HG03565 (cell line): ENCODE measurements around the gene PRIM1.
A peak's percentile ranks its signal among the peaks of the same experiment; 100 is the strongest.
"Not testable (repeated sequence)": the region's sequence is repeated elsewhere in the genome, so short reads cannot be mapped to it uniquely, and the experiment has no call there.

Experiments
- ATAC-seq: cut with Tn5 transposase; IDR thresholded peaks from one replicate; pipeline ENCODE4 v1.9.1; 2021; ENCODE audit warnings: mild to moderate bottlenecking, moderate library complexity; ENCODE audit not compliant: unreplicated experiment

Gene PRIM1

DNA sequence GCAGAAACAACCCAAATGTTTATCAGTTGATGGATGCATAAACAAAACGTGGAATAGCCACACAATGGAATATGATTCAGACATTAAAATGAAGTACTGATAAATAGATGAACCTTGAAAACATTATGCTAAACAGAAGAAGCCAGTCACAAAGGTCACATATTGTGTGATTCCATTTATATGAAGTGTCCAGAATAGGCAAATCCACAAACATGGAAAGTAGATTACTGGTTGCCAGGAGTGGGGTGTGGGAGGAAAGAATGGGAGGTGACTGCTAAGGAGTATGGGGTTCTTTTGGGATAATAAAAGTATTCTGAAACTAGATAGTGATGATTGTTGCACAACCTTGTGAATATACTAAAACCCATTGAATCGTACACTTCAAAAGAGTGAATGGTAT is 9.7 kb upstream of the PRIM1 start:
- ATAC-seq, result no peak

DNA sequence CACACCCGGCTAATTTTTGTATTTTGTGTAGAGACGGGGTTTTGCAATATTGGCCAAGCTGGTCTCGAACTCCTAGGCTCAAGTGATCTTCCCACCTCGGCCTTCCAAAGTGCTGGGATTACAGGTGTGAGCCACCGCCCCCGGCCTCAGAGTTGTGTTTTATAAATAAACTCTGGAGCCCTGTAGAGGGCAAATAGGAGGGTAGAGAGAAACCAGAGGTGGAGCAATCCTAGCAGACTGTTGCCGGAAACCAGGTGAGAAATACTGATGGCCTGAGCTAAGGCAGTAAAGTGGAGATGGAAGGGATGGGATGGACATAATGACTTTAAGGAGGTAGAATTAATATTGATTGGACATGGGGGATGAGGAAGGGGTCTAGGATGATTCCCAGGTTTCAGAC is 8.3 kb upstream of the PRIM1 start:
- no peak for ATAC-seq

DNA sequence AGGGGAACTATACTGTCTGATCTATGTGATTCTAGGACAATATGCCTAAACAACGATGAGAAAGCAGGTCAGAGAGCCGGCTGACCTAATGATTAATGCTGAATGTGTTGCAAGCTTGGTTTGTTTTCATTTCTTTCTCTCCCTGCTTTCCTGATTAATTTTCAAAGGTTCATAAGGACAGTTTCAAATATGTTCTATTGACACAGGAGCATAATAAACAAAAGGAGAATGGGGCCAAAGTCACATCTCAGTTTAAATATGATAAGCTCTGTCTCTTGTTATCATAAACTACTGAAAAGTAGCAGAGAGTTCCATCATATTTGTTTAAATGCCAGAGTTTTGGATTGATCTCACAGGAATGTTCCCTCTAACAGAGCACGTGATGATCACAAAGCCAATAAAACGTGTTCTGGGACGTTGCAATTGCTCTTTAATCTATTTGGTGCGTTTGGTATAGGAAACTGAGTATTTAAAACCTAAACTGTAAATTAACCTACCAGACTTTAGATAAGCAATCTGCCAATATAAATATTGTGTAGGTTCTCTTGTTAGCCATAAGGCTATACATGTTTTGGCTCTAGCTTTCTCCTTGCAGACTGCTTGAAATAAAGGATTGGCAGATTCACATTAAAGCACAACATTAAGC is 7.3 kb upstream of the PRIM1 start:
- no peak for ATAC-seq

DNA sequence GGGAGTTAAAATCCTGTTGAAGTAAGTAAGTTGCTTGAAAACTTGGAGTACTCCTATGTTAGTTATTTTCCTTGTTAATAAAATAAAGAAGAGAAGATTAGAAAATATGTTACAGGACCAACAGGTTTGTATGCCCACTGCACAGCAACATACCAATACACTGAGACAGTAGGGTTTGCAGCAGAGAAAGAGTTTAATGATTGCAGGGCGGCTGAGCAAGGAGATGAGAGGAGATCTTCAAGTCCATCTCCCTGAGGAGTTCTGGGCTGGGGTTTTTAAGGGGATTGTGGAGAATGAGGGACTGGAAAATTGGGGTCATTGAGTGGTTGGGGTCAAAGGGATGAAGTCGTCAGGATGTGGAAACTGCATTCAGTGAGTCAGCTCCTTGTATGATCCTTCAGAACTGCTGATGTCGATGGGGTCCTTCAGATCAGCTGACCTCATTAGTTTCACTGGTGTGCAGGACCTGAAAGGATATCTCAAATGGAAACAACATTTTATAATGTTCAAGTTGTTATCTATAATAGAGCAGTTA is 6.7 kb upstream of the PRIM1 start:
- no peak for ATAC-seq

DNA sequence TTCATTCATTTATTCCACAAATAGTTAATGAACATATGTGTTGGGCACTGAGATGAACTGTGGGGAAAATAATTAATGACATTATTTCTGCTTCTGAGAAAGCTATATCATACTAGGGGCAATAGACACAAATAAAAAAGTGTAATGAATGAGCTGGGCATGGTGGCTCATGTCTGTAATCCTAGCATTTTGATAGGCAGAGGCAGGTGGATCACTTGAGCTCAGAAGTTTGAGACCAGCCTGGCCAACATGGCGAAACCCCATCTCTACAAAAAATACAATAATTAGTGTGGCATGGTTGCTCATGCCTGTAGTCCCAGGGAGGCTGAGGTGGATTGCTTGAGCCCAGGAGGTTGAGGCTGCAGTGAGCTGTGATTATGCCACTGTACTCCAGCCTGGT is 5.8 kb upstream of the PRIM1 start:
- ATAC-seq, result not testable (repeated sequence)

DNA sequence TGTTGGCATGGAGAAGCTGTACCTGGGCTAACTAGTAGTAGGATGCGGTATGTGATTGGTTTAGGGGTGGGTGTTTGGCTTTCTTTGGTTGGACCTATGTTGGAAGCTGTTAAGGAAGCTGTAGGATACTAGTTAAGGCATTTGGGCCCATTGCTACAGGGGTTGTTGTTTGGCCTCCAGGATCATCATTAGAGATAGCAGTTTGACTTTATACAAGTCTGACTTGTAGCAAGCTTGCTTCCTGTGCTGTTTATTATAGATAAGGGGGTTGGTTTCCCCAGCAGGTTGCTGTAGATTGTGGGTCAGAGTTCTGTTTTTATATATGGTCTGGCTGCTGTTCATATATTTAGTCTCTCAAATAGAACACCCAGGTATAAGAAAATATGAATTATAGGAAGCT is 1.4 kb upstream of the PRIM1 start:
- ATAC-seq, result no peak

DNA sequence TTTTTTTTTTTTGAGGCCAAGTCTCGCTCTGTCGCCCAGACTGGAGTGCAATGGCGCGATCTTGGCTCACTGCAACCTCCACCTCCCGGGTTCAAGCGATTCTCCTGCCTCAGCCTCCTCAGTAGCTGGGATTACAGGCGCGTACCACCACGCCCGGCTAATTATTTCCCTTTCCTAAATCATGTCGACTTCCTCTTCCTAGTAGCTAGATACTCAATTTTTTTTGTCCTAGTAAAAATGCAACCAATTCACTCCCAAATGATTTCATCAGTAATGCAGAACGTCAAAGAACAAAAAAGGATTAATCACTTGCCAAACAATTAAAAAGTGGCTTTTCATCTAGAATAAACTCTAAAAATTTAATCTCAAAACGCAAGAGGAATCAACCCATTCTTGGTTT is 1.5 kb downstream of the PRIM1 start:
- ATAC-seq, result not testable (repeated sequence)

DNA sequence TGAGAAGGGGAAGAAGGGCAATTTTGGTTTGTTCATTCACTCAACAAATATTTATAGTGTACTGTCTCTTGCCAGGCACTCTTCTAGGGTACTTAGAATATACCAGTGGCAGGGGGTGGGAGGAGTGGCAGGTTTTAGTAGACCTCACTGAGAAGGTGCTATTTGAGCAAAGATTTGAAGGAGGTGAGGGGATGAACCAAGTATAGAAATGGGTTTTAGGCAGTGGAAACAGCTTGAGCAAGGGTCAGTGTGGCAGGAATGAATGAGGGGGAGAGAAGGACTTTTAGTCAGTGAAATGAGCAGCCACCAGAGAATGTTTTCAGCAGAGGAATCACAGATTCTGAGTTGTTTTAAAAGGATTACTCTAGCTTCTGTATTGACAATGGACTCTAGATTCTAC is 2.3 kb downstream of the PRIM1 start:
- no peak for ATAC-seq

DNA sequence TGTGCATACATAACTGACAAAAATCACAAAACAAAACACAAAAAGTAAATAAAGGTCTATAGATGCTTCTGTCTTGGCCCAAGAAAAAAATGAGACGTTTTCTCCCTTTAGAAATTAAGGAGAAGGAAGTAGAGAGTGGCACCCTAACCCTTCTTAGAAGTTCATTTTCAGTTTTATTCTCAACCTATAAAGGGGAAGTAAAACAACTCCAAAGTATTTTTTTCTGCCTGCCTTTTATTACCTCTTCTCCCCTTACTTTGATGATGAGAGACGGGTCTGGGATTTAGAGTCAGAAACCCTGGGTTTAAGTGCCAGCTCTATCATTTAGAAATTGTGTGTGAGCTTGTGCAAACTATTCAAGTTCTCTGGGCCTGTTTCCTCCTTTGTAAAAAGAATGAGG is 2.8 kb downstream of the PRIM1 start:
- ATAC-seq, result no peak

DNA sequence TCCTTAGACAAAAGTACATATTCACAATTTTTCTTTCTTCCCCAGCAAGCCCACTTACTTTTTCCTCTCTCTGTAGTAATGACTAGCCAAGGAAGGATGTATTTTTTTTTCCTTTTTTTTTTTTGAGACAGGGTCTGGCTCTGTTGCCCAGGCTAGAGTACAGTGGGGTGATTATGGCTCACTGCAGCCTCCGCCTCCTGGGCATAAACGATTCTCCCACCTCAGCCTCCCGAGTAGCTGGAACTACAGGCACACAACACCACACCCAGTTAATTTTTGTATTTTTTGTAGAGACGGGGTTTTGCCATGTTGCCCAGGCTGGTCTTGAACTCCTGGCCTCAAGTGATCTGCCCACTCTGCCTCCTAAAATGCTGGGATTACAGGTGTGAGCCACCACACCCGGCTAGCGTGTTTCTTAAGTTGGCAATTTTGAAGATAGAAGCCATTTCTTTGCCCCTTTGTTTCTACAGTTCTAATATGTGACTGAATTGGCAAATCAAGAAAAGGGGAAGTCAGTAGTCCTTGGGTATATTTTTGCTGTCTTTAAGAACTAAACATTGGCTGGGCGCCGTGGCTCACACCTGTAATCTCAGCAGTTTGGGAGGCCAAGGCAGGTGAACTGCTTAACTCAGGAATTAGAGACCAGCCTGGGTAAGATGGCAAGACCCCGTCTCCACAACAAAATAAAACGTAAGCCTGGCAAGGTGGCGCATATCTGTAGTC is 23.8 kb downstream of the PRIM1 start:
- no peak for ATAC-seq

DNA sequence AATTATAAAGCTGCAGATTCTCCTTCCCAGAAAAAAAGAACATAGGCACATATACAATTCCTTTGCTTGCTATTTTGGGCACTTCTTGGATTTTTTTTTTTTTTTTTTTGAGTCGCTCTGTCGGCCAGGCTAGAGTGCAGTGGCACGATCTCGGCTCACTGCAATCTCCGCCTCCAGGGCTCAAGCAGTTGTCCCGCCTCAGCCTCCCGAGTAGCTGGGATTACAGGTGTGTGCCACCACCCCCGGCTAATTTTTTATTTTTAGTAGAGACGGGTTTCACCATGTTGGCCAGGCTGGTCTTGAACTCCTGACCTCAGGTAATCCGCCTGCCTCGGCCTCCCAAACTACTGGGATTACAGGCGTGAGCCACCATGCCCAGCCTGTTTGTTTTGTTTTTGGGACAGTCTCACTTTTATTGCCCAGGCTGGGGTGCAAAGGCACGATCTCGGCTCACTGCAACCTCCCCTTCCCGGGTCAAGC is 25.9 kb downstream of the PRIM1 start:
- ATAC-seq, result not testable (repeated sequence)

DNA sequence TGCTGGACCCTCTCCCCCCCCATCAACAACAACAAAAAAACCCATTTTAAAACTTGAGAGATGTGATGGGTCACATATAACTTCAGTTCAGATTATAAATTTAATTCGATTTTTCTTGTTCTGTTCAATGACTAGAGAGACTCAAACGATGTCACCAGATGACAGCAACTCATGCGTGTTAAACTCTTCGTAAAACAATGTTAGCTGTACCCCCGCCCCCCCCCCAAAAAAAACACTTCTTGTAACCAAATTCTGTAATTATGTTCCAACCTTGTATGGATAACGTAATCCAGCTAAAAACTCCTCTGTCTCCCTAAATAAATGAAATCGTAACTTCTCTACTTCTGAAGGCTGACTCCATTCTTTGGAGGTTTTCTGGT is 26.4 kb downstream of the PRIM1 start:
- no peak for ATAC-seq

DNA sequence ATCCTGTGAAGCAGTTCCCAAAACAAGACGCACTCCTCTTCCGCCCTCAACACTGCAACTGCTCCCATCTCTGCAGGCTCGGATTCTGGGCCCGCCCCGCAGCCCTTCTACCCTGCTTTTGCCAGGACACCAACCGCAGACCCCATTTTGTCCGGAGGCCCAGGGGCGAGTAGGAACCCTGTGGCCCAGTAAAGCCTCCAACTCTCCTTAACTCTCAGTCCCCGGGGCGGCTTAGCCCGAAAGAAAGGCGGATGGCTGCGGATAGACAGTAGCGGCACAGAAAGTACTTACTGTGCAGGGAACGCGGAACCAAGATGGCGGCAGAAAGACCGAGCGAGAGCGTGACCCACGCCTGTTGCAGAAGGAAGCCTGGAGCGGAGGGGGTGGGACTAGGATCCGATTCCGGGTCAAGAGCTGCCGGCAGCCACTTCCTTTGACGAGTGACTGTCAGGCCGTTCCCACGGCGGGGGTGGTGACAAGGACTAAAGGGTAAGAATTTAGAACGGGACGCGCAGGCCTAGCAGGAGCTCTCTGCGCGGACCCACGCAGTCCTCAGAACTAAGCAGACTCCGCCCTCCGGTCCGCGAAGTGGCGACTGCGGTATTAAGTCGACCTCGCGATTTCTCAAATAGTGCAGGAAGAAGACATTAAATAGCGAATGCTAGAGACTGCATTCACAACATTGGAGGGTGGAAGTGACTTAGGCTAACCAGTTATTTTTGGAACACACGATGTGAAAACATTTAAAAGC is 27.0 kb downstream of the PRIM1 start, which contains the start of gene NACA:
NACA (minus strand) TSS at position 328 of the 751 bp plus-strand sequence. CDS start 778 bp downstream, outside the sequence.
- peak; percentile 93 for ATAC-seq

DNA sequence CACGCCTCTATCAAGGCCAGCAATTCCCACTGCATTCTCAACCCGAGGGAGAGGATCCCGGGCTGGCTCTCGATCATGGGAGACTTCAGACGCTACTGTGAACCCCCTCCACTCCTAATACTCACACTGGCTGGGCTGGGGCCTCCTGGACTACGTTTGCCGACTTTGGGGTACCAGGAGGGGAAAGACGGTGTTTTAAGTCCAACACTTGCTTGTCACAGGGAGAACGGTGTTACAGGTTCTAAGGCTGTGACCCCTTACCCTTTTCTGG is 27.5 kb downstream of the PRIM1 start:
- no peak for ATAC-seq

DNA sequence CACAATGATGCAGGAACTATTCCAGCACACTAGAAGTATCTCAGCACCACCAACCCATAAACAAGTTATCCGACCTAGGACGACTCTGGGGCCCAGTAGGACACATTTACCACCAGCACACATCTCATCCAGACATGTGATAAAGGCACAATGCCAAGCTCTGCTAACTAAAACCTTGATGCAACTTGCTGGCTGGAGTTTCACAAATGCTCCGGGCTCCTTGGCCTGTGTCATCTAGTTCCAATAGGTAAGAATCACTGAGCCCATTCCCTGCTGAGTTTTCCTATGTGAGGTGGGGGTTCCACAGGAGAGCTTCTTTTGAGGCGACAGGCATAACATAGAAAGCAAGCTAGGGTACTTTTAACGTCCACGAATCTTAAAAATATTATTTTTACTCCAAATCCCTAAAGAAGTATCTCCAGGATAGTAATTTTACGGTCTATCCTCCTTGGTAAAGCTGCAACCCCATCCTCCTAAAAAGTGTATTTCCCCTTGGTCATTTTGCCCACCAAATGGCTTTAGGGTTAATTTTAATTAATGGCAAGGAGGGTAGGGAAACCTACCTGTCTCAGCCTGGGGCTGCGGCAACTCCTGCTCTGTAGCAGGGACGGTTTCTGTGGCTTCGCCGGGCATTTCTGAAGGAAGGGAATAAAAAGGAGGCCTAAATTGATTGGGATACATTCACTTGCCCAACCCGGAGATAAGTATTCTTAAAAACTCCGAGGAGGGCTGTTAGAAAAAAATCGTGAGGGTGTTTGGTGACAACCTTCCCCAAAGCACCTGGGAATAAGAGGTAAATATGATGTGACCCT is 28.0 kb downstream of the PRIM1 start:
- ATAC-seq, result no peak

DNA sequence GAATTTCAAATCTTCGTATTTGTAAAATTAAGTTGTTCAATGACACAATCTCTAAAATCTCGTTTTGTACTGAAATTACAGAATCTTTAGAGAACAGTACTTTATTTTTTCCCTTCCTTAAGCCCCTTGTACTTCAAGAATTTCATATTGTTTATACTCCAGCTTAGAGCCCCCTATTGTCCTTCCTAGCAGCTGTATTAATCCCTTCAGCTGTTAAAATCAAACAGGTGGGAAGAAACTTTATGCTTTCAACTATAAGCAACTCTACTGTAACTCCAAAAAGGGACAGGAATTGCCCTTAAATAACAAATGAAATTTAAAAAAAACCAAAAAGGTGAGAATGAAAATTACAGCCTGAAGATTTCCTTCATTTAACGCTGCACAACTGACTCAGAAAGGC is 28.8 kb downstream of the PRIM1 start:
- ATAC-seq, result no peak

DNA sequence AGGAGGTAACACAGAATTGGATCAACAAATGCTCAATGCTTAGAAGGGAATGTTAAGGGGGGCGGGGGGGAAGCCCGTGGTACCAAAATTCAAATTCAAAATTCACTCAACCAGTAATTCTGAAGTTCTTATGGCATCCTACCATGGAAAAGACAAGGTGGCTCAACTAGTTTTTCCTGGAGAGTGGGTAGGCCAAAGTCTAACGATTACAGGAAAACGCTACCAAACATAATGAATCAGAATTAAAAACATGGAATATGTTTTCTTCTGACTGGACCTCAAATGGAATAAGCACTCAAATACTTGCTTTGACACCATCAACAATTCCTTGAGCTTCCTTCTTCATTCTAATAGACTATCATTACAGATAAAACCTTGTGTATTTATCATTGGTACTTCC is 29.3 kb downstream of the PRIM1 start:
- ATAC-seq, result no peak

DNA sequence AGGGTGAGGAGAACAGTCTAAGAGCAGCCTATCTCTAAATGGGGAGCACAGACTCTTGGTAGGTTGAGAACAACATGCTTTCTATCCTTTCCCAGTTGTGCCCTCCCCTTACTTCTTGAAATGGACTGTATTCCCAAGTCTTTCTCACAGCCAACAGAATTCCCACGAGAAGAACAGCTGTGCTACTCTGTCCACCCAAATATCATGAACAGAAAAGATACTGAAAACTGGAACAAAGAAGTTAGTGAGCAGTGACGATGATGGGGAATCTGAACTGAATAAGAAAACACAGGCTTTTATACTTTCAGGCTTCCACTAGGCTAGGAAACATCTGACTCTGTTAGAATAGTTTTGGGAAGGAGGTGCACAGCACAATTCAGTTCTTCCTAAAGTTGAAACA is 30.4 kb downstream of the PRIM1 start:
- no peak for ATAC-seq

DNA sequence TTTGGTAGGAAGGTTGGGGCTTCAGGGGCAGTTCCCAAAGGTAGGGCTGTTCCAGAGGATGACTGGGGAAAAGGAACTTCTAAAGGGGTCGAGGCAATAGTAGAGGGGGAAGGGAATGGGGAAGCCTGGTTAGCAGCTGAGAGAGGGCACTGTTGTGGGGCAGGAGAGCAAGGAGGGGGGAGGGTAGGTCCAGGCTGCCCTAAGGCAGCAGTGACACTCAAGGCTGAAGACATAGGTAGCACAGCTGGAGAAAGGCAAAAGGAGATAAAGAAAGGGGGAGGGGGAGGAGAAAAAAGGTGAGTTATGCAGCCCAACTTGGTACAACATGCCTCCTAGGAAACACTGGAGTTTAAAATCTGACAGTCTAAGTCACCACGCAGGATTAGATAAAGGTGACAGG is 30.9 kb downstream of the PRIM1 start:
- ATAC-seq, result no peak

DNA sequence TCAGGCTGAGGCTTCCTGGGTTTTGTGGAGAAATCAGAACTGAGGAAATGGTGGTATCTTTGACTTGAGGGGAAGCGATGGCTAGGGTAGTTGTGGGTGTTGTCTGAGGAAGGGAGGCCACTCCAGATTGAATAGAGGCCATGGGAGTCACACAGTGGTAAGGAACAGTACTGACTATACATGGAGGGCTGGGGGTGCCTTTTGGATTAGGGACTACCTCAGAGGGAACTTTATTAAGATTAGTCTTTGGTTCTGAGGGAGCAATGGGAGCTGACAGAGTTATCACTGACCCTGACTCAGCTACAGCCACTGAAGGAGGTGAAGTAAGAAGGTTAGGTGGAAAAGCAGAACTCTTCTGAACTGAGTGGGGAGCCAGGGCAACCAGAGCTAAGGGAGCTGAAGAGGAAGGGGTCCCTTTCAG is 31.4 kb downstream of the PRIM1 start:
- ATAC-seq, result no peak

DNA sequence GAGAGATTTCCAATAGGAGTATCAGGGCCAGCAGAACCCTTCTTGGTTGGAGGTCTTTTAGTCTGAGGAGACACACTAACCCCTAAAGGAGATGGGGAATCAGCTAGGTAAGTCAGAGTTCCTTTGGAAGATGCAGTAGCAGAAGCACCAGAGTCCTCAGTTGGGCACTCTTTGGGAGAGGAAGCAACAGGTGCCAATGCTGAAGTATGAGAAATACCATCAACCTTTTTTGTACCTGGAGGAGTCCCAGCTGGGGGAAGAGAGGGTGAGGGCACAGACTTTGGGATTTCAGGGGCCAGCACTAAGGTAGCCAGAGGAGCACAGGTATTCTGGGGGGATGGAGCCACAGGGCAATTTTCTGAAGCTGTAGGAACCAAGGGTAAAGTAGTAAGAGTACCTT is 33.1 kb downstream of the PRIM1 start:
- no peak for ATAC-seq
